Stimulated activated CD4-positive, alpha-beta T cell treated with anti-CD3 and anti-CD28 coated beads, Interleukin-4, amount 100 ng/mL, for 24 hours (primary cell): ENCODE measurements around the gene WNT9B.

Experiments
- DNase-seq: peaks from one replicate; pipeline ENCODE4 v3.0.0-alpha.2; 2020

Gene WNT9B

GRCh38 chr17:46859996-46860395 is 8.6 kb downstream of the WNT9B start:
- DNase-seq = no peak

DNA sequence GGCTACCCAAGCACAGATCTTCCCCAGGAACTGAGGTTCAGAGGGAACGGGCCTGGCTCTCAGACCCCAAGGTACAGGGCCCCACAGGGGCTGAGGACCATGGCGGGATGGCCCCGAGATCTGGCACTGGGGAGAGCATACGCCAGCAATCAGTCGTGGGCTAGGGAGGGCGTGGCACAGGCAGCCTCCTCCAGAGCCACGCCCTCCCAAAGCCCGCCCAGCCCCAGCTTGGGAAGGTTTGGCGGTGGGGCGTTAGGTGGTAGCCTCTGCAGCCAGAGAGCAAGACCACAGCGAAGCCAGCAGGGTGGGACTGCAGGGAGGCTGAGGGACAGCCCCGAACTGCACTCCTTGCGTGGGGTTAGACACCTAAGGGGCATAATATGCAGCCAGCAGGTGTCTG is 11.6 kb downstream of the WNT9B start:
- no peak for DNase-seq

GRCh38 chr17:46863383-46864121 is 12.2 kb downstream of the WNT9B start:
- DNase-seq = no peak

DNA sequence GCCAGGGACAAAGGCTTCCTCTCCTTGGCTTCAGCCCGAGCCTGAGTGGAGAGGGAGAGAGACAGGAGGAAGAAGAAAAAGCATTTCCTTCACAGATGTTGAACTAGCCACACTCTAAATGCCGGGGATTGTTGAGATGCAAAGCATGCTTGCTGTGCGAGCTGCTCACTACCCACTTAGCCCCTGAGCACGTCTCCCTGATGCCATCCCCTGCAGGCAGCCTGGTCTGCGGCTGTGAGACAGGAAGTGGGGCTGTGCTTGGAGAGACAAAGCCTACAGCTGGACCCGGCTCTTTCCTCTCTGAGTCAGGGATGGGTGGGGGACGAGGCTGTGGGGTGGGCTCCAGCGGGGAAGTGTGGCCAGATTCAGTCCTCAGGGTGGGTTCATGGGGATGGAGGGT is 13.7 kb downstream of the WNT9B start:
- DNase-seq = no peak

DNA sequence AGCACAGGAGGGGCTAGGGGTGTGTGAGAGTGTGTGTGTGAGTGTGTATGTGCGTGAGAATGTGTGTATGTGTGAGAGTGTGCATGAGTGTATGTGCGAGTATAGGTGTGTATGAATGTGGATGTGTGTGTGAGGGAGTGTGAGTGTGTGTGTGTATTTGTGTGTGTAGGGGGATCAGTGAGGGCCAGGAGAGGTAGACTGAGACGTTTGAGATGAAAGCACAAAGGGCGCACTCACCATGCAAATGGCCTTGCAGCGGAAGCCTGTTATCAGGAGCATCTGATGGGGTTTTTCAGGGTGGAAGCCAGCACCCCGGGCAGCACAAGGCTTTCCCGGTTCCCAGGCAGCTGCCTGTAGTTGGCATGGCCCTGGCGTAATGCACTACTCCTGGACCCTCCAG is 14.9 kb downstream of the WNT9B start:
- no peak for DNase-seq

DNA sequence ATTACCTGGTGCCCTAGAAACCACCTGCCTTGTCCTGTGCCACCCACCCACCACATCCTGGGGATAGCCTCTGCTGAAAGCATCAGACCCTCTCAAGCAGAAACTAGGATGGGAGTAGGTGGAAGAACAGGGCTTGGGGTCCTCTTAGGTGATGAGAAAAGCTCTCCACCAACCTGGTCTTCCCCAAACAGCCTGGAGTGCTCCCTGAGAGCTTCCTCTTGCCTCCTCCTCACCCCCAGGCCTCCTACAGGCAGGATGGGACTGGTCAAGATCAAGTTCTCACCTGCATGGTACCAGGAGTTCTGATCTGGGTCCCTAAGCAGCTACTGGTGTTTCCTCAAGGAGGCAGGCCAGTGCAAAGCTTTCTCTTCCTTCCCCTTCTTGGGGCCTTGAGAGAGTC is 15.4 kb downstream of the WNT9B start:
- DNase-seq = no peak

DNA sequence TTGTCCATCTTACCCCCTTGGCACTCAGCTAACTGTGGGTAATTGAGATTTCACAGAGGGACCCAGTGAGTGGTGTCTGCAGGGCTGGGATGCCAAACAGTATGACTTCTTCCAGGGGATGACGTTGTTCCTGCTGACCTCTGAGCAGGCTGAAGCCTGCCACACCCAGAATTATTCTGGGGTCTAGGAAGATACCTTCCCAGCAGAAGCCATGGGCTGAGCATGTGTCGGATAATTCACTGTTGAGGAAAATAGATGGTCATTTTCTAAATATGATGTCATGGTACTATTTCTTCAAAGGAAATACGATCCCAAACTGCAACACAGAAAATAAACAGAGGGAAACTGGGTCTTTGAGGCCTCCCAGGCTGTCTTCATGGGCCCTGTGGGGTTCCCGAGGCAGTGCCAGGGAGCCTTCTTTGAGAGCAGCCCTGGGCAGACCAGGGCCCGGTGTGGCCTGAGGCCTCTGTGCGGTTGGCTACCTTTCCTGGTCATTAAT is 17.4 kb downstream of the WNT9B start:
- no peak for DNase-seq

DNA sequence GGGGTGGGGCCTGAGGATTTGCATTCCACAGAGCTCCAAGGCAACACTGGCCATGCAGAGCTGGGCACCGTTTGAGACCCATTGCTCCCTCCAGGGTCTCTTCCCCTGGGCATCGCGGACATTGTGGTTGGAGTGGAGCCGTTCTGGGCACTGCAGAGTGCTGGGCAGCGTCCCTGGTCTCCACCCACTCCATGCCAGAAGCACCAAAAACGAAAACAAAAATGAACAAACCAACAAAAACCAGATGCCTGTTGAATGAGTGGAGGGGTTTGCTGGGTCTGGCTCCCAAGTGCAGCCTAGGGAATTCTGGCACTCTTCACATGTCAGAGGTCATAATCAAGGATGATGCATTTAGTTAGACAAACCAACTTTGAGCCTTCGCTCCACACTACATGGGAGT is 17.9 kb downstream of the WNT9B start:
- no peak for DNase-seq

GRCh38 chr17:46869975-46870803 is 18.8 kb downstream of the WNT9B start:
- no peak for DNase-seq

DNA sequence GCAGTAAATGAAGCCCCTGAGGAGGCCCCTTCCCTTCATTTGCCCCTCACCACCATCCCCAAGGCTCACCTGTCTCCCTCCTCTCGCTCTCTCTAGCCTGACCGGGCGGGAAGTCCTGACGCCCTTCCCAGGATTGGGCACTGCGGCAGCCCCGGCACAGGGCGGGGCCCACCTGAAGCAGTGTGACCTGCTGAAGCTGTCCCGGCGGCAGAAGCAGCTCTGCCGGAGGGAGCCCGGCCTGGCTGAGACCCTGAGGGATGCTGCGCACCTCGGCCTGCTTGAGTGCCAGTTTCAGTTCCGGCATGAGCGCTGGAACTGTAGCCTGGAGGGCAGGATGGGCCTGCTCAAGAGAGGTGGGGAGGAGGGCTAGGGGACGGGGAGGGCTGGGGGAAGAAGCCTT is 21.0 kb downstream of the WNT9B start:
- DNase-seq = no peak

DNA sequence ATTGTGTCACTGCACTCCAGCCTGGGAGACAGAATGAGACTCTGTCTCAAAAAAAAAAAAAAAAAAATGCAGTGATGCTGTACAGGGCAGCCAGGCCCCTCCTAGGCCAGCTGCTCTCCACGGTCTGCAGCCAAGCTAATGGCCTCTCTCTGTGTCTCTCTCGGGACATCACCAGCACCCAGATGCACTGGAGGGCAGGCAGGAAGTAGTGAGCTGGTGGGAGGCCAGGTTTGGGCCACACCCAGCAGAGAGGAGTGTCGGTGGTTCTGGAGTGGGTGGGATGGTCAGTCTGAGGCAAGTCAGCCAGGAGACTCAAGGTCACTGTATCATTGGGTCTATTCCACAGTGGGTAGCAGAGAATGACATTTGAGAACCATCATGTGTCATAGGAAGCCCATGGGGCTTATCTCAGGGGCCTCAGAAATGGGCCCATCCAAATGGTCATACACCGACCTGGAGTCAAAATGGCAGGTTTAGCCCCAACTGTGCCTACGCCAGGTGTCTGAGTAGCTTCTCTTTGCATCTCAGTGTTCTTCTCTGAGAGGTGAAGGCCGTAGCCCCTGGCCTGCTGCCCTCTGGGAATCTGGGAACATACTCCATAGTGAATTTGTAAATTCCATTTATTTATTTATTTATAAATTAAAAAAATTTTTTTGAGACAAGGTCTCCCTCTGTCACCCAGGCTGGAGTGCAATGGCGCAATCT is 22.7 kb downstream of the WNT9B start:
- DNase-seq = no peak

DNA sequence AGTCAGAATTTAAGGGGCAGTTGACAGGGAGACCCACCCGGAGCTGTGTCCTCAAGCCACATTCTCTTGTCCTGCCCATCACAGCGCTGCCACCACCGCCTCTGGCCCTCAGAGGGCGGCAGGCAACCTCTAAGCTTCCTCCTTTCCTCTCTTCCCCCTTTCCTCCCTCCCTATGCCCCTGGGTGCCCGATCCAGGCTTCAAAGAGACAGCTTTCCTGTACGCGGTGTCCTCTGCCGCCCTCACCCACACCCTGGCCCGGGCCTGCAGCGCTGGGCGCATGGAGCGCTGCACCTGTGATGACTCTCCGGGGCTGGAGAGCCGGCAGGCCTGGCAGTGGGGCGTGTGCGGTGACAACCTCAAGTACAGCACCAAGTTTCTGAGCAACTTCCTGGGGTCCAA is 23.5 kb downstream of the WNT9B start:
- DNase-seq = no peak

- no peak for DNase-seq
These were observed 24.5 kb downstream of the WNT9B start for GRCh38 chr17:46875849-46876352.

GRCh38 chr17:46876353-46876887 is 25.0 kb downstream of the WNT9B start:
- no peak for DNase-seq

GRCh38 chr17:46876926-46877325 is 25.5 kb downstream of the WNT9B start:
- no peak for DNase-seq

DNA sequence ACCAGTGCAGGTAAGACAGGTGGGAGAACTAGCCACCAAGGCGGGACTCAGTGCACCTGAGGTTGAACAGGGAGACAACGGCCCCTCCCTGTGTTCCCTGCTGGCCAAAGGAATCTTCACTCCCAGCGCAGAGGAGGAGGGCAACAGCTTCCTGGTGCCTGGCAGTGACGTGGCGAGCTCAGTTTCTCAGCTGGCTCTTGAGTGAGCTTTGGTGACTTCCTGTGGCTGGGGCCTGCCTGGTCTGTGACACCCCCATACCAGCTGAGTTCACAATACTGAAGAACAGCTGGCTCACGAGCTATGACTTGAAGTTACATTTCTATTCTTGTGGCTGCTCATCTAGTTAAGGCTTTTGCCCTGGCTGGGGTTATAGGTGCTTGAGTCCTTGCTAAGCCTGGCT is 26.1 kb downstream of the WNT9B start:
- DNase-seq = no peak

DNA sequence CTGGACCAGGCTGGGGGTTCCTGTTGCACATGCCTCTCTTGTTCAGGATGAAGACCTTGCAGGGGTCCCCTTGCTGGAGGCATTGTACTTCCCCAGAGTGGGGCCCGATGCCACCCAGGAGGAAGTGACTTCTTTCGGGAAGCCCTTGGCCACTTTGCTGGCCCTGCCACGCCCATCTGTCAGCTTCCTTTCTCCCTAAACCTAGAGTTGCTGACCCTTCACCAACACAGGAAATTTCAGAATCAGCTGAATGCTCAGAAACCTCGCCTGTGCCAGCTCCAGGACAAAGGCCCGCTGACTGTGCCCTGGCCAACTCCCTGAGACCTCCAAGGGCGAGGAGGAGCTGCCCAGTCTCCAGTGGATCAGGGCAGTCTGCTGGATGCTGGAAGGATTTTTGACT is 26.7 kb downstream of the WNT9B start:
- DNase-seq = no peak

- no peak for DNase-seq
These were observed 27.7 kb downstream of the WNT9B start for GRCh38 chr17:46879101-46879500.

DNA sequence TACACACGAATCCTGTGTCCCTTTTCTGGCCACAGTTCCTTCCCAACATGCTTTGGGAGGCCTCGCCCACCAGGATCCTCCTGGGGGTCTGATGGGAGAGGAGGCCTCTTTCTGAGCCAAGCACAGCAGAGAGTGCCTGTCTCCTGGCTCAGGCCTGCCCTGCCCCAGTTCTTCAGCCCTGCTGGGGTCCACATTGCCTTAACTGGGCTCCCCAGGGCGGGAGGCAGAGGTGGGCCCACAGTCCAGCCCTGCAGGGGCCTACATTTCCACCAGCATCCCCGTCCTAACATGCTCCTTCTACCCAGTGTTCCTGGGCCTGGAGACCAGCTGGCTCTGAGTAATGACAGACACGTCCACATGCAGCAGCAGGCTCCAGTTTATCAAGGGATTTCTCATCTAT is 29.6 kb downstream of the WNT9B start:
- DNase-seq = no peak

- no peak for DNase-seq
These were observed 31.3 kb downstream of the WNT9B start for GRCh38 chr17:46882666-46883065.

GRCh38 chr17:46883871-46884520 is 32.6 kb downstream of the WNT9B start:
- DNase-seq = no peak

DNA sequence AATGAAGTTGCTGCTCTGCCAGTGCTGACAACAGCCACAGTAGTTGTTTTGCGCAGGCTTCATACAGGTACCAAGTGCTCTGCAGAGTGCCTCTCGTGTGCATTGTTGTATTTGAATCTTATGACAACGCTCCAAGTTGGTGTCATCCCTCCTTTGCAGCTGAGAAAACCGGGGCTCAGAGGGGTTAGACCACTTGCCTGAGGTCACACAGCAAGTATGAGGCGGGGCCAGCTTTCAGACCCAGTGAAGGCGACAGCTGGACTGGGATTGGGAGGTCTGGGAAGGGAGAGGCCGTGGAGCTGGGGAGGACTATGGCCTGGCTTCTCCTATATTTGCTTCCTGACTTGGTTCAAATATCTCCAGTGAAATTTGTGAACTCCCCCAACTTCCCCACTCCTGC is 33.2 kb downstream of the WNT9B start:
- DNase-seq = no peak
